IPS-20b (cell line): ENCODE results near the gene STOML2.
A peak's percentile ranks its signal among the peaks of the same experiment; 100 is the strongest.
"Not testable (repeated sequence)": the region's sequence is repeated elsewhere in the genome, so short reads cannot be mapped to it uniquely, and the experiment has no call there.

Experiments used
- H3K27ac ChIP-seq: one replicate; pipeline ENCODE4 v1.5.1; 2013; ENCODE audit warnings: low read length
- H3K27me3 ChIP-seq: 2 replicates; pipeline ENCODE4 v1.6.1; 2013; ENCODE audit warnings: mild to moderate bottlenecking, low read length, inconsistent platforms; ENCODE audit not compliant: insufficient read depth
- H3K36me3 ChIP-seq: 2 replicates; pipeline ENCODE4 v1.6.1; 2013; ENCODE audit warnings: low read depth, mild to moderate bottlenecking, inconsistent platforms, low read length, moderate library complexity; ENCODE audit not compliant: insufficient read depth
- H3K4me1 ChIP-seq: 2 replicates; pipeline ENCODE4 v1.6.1; 2013; ENCODE audit warnings: mild to moderate bottlenecking, control low read depth, inconsistent platforms, low read length, moderate library complexity; ENCODE audit not compliant: insufficient read depth
- H3K4me3 ChIP-seq: 2 replicates; pipeline ENCODE4 v1.5.1; 2013; ENCODE audit warnings: mild to moderate bottlenecking, low read length, inconsistent platforms
- H3K9ac ChIP-seq: 2 replicates; pipeline ENCODE4 v1.6.1; 2013; ENCODE audit warnings: low read depth, mild to moderate bottlenecking, inconsistent platforms, low read length, moderate library complexity
- H3K9me3 ChIP-seq: 2 replicates; pipeline ENCODE4 v1.6.1; 2013; ENCODE audit warnings: mild to moderate bottlenecking, low read depth, low read length, inconsistent platforms; ENCODE audit not compliant: insufficient read depth

STOML2 gene

GRCh38 chr9:35102769-35103659 lies at the start of gene STOML2:
STOML2 (minus strand) TSS chr9:35103131; CDS start chr9:35103094, 37 bp downstream.
- H3K9ac ChIP-seq = peak within 1 kb of the TSS; percentile 95
- no peaks in the 10 kb centered on the region for H3K27me3 ChIP-seq
- peak within 1 kb of the TSS; percentile 80 for H3K27ac ChIP-seq
- peaks cover 9% of the 10 kb centered on the region; the same call in 1 of the 2 replicates for H3K4me1 ChIP-seq
- peak within 1 kb of the TSS; percentile 85 for H3K4me3 ChIP-seq
- peaks cover 41% of the 10 kb centered on the region for H3K36me3 ChIP-seq
- H3K9me3 ChIP-seq = no peaks in the 10 kb centered on the region

- not testable (repeated sequence) for H3K27me3 ChIP-seq, H3K4me1 ChIP-seq, H3K4me3 ChIP-seq, H3K27ac ChIP-seq, H3K36me3 ChIP-seq, H3K9ac ChIP-seq
- H3K9me3 ChIP-seq = peaks cover 48% of the 10 kb centered on the region
Observed at GRCh38 chr9:35147941-35148563, 45.1 kb upstream of the STOML2 start.

GRCh38 chr9:35142037-35142436 lies 39.1 kb upstream of the STOML2 start:
- Histone ChIP-seq H3K4me3 (no peak overlapping the region), H3K36me3 (no peaks in the 10 kb centered on the region), H3K9ac (no peak overlapping the region), H3K4me1 (no peaks in the 10 kb centered on the region), H3K27me3 (no peaks in the 10 kb centered on the region), H3K27ac (no peak overlapping the region), H3K9me3 (peaks cover 42% of the 10 kb centered on the region)

- Histone ChIP-seq H3K27me3 (no peaks in the 10 kb centered on the region), H3K9ac (no peak overlapping the region), H3K27ac (no peak overlapping the region), H3K4me3 (no peak overlapping the region), H3K36me3 (no peaks in the 10 kb centered on the region), H3K4me1 (no peaks in the 10 kb centered on the region), H3K9me3 (peaks cover 36% of the 10 kb centered on the region)
Observed at GRCh38 chr9:35140093-35140492, 37.2 kb upstream of the STOML2 start.

GRCh38 chr9:35136866-35137265 lies 33.9 kb upstream of the STOML2 start:
- Histone ChIP-seq H3K9me3 (peaks cover 29% of the 10 kb centered on the region), H3K27ac (no peak overlapping the region), H3K36me3 (no peaks in the 10 kb centered on the region), H3K27me3 (no peaks in the 10 kb centered on the region), H3K4me3 (no peak overlapping the region), H3K4me1 (no peaks in the 10 kb centered on the region), H3K9ac (no peak overlapping the region)

GRCh38 chr9:35135988-35136387 lies 33.1 kb upstream of the STOML2 start:
- Histone ChIP-seq H3K27me3 (no peaks in the 10 kb centered on the region), H3K27ac (no peak overlapping the region), H3K36me3 (no peaks in the 10 kb centered on the region), H3K9me3 (peaks cover 22% of the 10 kb centered on the region), H3K4me3 (no peak overlapping the region), H3K4me1 (no peaks in the 10 kb centered on the region), H3K9ac (no peak overlapping the region)

GRCh38 chr9:35134920-35135319 lies 32.0 kb upstream of the STOML2 start:
- no peak overlapping the region for H3K27ac ChIP-seq
- H3K9me3 ChIP-seq = peaks cover 22% of the 10 kb centered on the region
- H3K9ac ChIP-seq = no peak overlapping the region
- no peaks in the 10 kb centered on the region for H3K4me1 ChIP-seq
- H3K4me3 ChIP-seq = no peak overlapping the region
- no peaks in the 10 kb centered on the region for H3K27me3 ChIP-seq
- no peaks in the 10 kb centered on the region for H3K36me3 ChIP-seq

- Histone ChIP-seq H3K9me3 (no peaks in the 10 kb centered on the region), H3K36me3 (no peaks in the 10 kb centered on the region), H3K9ac (peak overlapping the region; percentile 64; the same call in 1 of the 2 replicates), H3K27me3 (no peaks in the 10 kb centered on the region), H3K4me3 (peak overlapping the region; percentile 74), H3K27ac (no peak overlapping the region), H3K4me1 (peaks cover 17% of the 10 kb centered on the region)
Observed at GRCh38 chr9:35116898-35117551, 14.1 kb upstream of the STOML2 start.

GRCh38 chr9:35116539-35116897 lies 13.6 kb upstream of the STOML2 start:
- peaks cover 19% of the 10 kb centered on the region for H3K4me1 ChIP-seq
- H3K9ac ChIP-seq = peak overlapping the region; percentile 1; the same call in 1 of the 2 replicates
- H3K4me3 ChIP-seq = peak overlapping the region; percentile 74
- H3K36me3 ChIP-seq = no peaks in the 10 kb centered on the region
- no peaks in the 10 kb centered on the region for H3K27me3 ChIP-seq
- H3K9me3 ChIP-seq = no peaks in the 10 kb centered on the region
- no peak overlapping the region for H3K27ac ChIP-seq

- Histone ChIP-seq H3K9me3 (no peaks in the 10 kb centered on the region), H3K36me3 (no peaks in the 10 kb centered on the region), H3K27me3 (no peaks in the 10 kb centered on the region), H3K4me1 (peaks cover 20% of the 10 kb centered on the region), H3K27ac (peak within 1 kb of the TSS; percentile 15), H3K9ac (peak within 1 kb of the TSS; percentile 69; the same call in 1 of the 2 replicates), H3K4me3 (peak within 1 kb of the TSS; percentile 89)
Observed at GRCh38 chr9:35115680-35116538, 13.0 kb upstream of the STOML2 start, which contains the start of gene ATOSB. ATOSB (minus strand) TSS chr9:35115862; CDS start chr9:35108274, 7,588 bp downstream.
